GM19043 (cell line): ENCODE data around the gene CYB5R2.

ENCODE experiments used
- ATAC-seq: cut with Tn5 transposase; IDR thresholded peaks from one replicate; pipeline ENCODE4 v1.9.1; 2021; ENCODE audit warnings: low read depth; ENCODE audit not compliant: unreplicated experiment

CYB5R2 gene

DNA sequence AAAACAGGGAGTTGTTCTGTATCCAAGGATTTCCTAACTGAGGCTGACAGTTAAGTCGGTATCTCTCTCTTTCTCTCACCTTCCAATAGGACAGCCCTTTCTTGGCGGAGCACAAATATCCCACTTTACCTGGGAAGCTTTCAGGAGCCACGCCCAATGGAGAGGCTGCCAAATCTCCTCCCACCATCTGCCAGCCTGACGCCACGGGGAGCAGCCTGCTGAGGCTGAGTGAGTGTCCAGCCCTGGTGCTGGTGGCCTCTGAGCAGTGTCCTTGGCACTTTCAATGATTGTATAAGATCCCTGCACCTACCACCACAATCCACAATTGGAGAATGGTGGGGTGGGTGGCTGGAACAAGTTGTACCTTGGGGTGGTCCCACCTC is 33.7 kb downstream of the CYB5R2 start:
- no peak for ATAC-seq

DNA sequence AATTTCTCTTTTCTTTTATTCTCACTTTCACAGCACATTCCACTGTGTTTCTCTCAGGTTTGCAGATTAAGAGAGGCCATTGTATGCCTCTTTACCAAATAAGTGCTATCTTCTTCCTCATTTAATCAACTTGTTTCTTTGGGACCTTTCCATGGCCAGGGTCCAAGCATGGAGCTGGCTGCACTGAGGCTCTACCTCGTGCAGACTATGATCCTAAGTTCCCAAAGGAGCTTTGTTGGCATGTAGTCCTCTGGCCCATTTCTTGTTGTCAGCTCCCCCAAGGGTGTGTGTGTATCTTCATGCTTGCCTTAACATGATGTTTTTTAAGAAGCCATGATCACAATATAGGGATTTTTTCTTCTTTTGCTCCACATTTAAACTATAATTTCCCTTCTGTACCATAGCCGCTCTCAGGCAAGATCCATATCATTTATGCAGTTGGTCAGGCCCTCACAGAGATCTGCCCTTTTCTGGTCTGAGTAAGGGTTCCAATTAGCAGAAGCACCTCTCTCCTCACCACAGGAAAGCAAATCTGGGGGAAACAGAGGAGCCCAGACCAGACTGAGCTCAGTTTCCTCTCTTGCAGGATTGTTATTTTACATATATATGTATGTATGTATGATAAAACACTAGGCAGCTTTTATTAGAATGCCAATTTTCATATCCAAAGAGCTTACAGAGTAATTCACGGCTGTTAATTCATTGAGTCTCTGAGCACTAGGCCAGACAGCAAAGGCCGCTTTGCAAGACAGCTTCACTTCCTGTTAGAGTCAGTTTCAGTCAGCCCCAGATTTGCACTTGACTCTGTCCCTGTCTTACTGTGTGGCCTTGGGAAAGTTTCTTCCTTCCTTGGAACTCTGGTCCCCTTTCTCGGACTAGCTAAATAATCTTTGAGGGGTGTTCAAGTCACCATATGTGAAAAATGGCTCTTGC is 34.3 kb downstream of the CYB5R2 start:
- ATAC-seq, result peak; percentile 64

DNA sequence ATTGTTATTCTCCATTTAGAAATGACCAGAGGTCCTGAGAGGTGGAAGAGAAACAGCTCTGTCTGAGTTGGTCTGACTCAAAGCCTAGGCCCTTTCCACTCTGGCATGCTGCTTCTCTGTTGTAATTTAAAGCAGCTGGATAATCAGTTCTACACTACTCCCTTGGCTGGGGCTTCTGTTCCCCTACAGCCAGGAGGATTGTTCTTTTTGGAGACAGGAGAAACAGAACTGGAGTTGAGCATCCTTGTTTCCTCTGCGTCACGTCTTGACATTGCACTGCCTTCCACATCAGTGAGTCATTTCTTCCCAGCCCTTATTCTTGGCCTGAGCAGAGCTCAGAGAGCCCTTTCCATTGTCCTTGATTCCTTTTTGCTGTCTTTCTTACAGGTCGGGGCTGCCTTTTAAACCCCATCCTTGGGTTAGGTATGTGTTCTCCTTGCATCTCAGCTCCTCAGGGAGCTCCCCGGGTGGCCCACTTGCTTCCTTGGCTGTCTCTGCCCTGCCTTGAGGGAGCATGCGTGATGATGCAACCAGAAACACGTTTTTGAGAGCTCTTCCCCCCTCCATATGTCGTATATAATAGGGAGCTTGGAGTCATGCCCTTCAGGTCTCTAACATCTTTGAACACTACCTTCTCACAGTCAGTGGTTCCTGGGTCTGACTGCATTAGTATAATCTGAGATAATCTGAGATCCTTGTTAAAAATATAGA is 35.7 kb downstream of the CYB5R2 start:
- no peak for ATAC-seq

- no peak for ATAC-seq
Observed at GRCh38 chr11:7636350-7636749, 37.0 kb downstream of the CYB5R2 start.

DNA sequence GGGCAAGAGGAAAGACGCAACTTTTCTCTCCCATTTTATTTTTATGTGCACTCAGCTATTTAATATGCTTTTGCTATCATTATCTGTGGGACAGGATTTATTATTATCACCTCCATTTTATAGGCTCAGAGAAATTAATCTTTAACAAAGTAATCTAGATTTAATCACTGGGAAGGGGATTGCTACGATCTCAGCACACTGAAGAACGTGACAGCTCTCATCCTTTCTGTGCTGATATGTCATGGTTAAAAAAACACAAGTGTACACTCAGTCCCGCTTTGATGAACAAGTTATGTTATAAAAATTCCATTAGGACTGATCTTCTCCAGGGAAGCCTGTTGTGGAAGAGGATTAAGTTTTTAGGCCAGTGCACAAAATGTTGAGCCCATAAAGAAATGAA is 37.6 kb downstream of the CYB5R2 start:
- ATAC-seq, result no peak

- ATAC-seq, result no peak
Observed at GRCh38 chr11:7635137-7635536, 38.2 kb downstream of the CYB5R2 start.

GRCh38 chr11:7632211-7632610 is 41.1 kb downstream of the CYB5R2 start:
- ATAC-seq, result no peak

DNA sequence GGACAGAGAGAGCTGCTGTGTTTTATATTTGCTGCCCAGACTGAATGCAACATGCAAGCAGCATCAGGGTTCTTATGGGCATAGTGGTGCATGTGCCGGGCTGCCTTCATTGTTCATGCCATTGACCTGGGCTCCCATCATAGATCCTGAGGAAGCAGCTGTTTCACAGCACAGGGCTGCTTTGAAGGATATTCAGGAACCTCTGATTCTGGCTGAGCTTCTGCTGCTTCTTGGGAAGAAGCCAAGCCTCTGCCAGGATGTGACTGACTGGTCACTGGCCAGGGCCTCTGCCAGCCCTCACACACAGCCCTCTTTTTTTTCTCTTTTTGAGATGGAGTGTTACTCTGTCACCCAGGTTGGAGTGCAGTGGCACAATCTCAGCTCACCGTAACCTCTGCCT is 43.3 kb downstream of the CYB5R2 start:
- no peak for ATAC-seq

- no peak for ATAC-seq
Observed at GRCh38 chr11:7628660-7629059, 44.6 kb downstream of the CYB5R2 start.

DNA sequence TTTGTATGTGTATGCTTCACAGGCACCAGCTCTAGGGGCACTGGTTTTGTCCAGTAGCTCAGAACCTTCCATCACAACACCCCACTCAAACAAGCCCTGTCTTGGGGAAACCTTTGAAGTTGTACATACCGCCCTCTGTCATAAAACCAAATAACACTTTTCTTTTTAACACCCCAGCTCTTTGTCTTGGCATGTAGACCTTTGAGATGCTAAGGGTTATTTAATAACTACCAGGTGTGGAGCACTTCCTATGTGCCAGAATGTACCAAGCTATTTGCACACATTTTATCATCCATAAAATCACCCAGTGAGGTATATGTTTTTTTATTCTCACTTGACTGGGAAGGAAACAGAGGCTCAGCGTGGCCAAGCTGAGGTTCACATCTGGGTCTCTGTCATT is 50.6 kb downstream of the CYB5R2 start:
- no peak for ATAC-seq

DNA sequence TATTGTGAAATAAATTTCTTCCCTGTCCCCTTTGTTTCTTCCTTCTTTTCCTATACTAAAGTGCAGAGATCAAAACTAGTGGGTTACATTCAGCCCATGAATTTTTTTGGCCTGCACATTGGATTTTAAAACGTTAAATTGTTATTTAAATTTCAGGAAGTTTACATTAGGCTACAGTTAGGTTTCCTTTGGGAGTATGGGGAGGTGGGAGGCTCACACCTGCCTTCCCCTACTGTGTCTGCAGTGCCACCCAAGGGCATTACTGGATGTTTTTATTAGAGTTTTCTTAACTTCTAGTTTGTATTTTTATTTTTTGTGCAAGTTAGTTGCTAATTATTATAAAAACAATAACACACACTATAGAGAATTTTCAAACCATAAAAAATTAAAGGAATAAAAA is 51.7 kb downstream of the CYB5R2 start:
- ATAC-seq, result no peak

- ATAC-seq, result no peak
Observed at GRCh38 chr11:7621090-7621489, 52.2 kb downstream of the CYB5R2 start.

DNA sequence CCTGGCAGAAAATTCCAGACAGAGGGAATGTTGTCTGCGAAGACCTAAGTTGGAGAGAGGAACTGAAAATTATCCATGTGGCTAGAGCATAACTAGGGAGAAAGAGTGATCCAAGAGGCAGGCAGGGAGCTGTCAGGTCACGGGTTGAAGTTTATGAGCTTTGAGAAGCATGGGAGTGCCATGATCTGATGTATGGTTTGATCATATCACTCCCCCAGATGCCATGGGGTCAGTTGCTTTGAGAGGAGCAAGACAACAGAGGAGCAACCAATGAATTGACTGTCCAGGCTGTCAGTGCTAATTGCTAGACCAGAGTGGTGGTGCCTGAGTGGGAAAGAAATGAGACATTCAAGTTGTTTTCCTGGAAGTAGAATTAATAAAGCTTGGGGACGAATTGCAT is 54.0 kb downstream of the CYB5R2 start:
- no peak for ATAC-seq

- no peak for ATAC-seq
Observed at GRCh38 chr11:7617032-7617431, 56.3 kb downstream of the CYB5R2 start.
